GM19043 (cell line): ENCODE data around the gene COLEC11.

Experiments
- ATAC-seq: cut with Tn5 transposase; IDR thresholded peaks from one replicate; pipeline ENCODE4 v1.9.1; 2021; ENCODE audit warnings: low read depth; ENCODE audit not compliant: unreplicated experiment

Gene COLEC11

DNA sequence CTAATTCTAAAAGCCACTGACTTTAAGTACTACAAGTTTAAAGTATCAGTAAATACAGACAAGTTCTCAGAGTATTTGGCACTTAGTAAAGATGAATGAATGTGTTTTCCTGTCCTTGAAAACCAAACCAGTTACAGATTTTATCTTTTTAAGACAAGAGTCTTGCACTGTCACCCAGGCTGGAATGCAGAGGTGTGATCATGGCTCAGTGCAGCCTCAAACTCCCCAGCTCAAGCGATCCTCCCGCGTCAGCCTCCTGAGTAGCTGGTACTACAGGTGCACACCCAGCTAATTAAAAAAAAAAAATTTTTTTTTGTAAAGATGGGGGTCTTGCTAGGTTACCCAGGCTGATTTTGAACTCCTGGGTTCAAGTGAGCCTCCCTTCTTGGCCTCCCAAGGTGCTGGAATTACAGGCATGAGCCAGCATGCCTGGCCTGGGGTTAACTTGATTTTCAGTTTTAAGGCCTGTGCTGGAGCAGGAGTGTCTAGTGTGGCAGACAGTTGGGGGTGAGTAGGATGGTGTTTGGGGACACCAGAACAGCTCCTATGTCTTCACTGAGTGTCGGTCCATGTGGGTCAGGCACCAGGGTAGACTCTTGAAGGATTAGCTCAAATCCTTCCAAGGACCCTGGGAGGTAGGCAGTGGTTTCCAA, 10.2 kb upstream of the COLEC11 start:
- ATAC-seq, result no peak

DNA sequence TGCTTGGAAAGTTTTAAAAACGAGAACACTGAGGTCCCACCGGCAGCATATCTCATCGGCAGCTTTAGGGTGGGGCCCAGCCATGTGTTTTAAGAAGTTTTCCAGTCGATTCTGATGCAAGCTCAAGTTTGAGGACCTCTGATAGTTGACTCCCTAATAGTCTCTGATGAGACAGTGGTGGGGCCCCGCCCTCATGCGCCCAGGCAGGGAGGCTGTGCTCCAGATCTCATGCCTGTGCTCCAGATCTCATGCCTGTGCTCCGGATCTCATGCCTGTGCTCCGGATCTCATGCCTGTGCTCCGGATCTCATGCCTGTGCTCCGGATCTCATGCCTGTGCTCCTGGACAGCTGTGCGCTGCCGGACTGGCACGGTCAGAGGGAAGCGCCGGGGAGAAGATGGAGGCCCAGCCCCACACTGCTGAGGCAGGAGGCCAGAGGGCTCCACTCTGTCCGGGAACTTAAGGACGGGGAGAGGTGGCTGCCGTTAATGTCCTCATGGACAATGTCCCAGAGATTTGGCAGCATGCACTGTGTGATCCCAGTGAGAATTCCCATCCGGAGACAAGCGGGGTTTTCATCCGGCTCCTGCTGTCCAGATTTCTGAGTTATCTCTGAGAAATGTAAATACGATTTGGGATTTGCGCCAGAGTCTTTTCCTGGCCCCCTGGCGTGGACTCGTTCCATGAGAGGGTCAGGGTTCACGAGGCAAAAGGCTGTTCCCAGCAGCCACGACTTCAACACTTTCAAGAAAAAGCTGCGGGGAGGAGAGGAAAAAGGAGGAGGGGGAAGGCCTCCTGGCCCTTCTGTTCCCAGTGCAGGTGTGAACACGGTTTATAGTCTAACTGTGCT, 9.4 kb upstream of the COLEC11 start:
- no peak for ATAC-seq

DNA sequence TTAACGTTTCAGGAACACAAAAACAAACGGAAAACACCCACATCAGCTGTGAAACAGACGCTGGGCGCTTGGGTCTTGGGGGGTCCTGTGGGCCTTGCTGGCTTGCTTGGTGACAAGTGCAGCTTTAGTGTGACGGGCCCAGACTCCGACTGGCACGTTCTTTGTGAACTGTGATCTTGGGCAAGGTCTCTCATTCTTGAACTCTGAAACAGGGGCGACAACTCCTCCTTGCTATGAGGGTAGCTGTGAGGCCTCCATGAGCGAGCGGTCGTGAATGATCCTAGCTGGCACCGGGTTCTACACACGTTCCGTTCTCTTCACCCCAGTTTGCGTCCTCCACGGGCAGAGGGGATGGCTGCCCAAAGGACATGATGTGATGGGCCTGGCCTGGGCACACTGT, 8.7 kb upstream of the COLEC11 start:
- ATAC-seq, result no peak

DNA sequence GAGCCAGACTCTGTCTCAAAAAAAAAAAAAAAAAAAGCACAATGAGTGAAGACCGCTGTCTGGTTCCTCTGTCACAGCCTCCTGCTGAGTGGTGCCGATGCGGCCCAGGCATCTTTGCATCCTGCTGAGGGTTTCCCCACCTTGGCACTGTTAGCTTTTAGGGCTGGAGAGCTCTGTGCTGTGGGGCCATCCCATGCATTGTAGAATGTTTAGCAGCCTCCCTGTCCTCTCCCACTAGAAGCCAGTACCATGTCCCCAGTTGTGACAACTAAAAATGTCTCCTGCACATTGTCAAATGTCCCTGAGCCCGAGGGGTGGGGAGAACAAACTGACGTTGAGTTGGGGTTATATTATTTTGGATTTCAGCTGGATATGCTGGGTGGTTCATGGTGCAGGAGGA, 7.9 kb upstream of the COLEC11 start:
- ATAC-seq, result no peak

DNA sequence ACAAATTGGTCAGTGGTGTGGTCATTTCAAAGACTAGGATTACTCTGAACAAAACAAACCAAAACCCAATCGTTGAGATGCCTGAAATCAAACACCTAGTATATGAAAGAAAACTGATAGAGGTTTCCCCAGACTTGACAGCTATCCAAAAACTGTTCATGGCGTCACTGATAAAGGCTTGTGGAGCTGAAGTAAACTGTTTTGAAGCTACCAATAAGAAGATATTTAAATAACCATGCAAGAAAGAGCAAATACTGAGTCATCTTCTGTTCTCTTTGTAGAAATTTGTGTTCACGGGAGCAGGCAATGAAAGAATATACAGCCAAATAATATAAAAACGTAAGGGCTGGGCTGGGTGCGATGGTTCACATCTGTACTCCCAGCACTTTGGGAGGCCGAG, 7.5 kb upstream of the COLEC11 start:
- no peak for ATAC-seq

DNA sequence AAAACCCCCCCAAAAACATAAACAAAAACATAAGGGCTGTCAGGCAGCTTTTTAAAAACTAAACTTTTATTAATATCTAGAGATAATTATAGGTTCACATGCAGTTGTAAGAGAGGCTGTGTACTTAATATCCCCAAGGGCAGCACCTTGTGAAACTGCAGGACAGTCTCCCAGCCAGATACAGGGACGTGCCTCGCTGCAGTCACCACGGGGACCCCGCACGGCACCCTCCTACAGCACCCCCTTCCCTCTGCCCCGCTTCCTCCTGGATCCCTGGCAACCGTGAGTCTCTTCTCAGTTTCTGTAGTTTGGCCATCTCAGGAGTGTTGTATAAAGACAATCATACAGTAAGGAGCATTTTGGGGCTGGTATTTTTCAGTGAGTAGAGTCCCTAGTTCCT, 6.8 kb upstream of the COLEC11 start:
- ATAC-seq, result no peak

DNA sequence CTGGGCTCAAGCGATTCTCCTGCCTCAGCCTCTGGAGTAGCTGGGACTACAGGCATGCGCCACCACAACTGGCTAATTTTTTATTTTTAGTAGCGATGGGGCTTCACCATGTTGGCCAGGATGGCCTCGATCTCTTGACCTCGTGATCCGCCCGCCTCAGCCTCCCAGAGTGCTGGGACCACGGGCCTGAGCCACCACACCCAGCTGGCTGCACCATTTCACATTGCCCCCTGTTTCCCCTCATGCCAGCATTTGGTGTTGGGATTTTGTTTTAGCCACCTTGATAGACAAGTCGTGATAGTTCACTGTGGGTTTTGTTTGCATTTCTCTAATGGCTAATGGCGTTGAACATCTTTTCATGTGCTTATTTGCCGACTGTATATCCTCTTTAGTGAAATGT, 5.8 kb upstream of the COLEC11 start:
- ATAC-seq, result no peak

DNA sequence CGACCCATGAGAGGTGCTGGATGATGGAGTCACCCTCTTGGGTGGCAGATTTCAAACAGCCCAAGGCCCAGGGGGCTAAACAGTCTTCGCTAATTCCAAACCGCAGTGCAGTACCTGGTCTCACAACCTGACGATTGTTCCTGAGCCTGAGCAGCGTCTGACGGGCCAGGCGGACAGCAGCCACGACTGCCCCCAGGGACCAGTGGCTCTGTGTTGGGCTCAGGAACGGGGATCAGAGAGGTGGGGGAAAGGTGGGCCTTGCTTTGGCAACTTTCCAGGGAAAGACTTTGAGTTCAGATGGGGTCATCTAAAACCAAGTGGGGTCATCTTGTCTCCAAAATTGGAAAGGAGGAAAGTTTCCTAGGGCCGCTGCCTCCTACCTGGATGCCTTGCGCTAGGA, 492 bp downstream of the COLEC11 start:
- no peak for ATAC-seq

DNA sequence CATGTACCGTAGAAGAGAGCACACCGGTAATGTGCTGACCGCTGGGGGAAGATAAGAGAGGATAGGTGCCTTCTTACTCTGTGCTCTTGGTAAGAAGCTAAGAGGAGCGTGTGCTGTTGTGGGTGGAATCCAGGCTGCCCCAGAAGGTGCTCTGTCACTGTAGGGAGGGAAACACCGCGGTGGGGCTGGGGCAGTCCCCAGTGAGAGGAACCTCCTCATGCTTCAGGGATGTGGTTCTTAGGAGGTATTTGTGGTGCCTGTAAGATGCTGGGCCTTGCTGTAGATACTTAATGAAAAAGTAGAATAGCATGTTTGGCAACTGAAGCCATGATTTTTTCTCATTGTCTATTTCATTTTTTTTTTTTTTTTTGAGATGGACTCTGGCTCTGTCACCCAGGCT, 1.1 kb downstream of the COLEC11 start:
- ATAC-seq, result peak; percentile 86

DNA sequence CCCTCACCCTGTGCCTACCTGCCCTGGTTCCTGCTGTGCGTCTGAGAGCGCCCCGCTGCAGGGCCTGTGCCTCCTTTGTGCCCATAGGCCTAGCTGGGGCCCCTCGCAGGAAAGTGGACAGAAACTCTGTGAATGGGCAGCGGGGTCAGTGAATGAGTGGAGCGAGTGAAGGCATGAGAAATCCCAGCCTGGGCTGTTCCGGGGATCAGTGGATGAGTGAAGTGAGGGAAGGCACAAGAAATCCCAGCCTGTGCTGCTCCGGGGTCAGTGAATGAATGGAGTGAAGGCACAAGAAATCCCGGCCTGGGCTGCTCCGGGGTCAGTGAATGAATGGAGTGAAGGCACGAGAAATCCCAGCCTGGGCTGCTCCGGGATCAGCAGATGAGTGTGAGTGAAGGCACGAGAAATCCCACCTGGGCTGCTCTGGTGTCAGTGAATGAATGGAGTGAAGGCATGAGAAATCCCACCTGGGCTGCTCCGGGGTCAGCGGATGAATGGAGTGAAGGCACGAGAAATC, 2.0 kb downstream of the COLEC11 start:
- no peak for ATAC-seq

DNA sequence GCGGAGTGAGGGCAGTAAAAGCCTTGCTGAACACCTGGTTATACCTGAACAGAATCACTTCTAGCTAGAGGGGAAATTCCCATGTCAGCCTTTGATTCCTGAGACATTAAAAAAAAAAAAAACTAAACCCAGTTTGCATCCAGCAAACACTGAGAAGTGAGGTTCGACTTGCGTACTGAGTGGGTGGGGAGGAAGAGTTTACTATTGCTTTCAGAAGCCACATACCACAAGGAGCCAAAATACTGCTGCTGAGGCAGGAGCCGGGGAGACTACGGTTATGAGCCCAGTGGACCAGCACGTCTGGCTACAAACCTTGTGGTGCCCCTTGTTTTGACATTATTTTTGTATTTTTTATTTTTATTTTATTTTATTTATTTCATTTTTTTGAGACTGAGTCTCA, 2.7 kb downstream of the COLEC11 start:
- no peak for ATAC-seq

DNA sequence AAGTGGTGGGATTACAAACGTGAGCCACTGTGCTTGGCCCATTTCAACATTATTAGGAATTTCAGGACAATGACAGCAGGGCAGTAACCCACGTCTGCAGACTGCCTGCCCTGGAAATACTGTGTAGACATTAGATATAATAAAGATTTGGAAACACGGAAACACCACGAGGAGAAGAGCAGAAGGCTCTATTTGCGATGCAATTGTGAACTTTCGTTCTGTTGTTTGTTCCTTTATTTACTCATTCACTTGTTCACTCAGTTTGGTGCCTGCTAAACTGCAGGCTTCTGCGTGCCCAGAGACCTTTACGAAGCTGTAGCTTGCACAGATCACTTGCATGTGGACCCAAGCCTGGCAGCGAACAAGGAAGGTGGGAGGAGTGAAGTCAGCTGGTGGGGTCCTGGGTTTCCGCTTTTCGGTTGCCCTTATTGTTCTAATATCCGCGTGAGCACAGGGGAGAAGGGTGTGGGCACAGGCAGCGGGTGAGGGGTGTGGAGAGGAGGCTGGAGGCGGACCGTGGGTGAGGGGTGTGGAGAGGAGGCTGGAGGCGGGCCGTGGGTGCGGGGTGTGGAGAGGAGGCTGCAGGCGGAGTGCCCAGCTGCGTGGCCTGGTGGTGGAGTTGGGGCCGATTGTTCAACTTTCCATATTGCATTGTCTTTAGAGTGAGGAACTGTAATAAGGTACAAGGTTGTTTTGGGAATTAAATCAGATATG, 3.4 kb downstream of the COLEC11 start:
- ATAC-seq, result no peak

DNA sequence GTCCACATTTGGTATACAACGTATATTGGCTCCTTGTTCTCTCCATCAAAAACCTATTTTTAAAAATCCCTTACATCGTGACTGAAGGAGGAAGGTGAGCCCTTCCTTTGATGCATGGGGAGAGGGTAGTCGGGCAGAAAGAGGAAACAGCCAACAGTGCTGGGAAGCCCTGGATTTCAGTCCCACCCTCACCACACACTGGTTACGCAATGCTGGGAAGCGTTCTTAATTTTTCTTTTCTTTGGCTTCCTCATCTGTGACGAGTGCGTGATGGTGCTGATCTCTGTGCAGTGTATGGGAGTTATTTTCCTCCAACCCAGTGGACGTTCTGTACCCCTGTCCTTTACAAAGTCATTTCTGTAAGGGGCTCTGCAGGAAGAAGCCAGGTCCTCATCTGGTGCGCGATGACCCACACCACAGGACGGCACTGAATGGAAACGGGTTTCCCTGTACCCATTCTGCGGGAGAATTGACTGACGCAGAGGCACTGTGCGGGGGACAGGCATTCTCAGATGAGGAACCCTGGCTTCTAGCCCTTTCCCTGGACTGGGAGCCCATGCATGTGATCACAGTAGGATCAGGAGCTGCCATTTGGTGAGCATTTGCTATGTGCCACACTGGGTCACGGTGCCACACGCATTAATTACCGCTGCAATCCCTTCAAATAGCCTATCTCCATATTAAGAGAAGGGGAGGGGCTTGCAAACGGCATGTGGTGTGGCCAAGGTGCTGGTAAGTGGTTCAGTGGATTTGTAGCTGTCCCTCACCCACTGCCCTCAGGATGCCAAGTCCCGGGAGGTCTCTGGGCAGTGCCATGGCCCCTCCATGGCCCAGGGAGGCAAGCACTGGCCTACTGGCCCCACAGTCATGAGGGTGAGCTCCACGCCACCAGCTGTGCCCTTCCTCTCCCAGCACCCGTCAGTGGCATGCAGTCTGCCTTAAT, 4.3 kb downstream of the COLEC11 start:
- ATAC-seq, result no peak

DNA sequence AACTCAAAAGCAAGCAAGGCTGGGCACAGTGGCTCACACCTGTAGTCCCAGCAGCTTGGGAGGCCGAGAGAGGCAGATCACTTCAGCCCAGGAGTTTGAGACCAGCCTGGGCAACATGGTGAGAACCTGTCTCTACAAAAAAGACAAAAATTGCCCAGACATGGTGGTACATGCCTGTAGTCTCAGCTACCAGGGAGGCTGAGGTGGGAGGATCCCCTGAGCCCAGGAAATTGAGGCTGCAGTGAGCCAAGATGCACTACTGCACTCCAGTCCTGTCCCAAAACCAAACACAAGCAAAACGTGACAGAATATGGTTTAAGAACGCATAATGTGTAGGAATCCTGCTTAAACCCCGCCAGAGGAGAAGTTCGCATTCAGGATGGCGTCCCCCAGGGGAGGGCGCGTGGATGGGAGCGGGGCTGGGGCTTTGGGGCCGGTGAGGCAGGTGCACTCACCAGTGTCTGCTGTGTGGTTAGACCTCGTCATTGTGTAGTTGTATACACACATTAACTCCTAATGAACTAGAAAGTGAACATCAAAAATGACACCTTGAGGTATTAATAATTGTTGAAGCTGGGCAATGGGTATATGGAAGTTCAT, 5.4 kb downstream of the COLEC11 start:
- ATAC-seq, result no peak

DNA sequence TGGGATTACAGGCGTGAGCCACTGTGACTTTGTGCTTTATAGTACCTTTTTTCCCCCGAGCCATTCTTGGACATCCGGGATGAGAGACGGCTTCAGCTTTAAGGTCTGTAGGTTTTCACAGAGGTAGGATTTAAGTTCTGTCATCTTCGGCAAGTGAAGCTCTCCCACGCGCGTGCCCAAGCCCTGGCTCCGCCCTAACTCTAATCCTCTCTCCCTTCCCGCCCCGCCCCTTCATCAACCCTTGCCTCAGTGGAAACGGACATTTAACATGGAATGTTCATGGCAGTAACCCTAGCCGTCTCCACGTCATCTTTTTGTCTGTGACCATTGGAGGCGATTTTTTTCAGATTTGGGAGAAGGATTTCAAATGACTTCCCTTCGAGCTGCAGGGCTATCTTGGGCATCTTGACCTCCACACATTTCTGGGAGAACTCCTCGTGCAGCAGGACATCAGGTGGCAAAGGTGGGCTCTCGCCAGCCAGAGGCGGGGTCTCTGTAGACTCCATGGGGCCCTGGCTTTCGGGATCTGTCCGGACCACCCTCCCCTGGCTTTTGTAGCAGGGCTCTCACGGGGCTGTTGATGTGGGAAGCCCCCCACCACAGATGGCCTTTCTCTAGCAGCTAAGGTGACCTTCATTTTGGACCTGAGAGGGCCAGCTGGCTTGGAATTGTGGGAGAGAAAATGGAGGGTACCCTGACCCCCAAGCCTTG, 6.8 kb downstream of the COLEC11 start:
- ATAC-seq, result no peak

DNA sequence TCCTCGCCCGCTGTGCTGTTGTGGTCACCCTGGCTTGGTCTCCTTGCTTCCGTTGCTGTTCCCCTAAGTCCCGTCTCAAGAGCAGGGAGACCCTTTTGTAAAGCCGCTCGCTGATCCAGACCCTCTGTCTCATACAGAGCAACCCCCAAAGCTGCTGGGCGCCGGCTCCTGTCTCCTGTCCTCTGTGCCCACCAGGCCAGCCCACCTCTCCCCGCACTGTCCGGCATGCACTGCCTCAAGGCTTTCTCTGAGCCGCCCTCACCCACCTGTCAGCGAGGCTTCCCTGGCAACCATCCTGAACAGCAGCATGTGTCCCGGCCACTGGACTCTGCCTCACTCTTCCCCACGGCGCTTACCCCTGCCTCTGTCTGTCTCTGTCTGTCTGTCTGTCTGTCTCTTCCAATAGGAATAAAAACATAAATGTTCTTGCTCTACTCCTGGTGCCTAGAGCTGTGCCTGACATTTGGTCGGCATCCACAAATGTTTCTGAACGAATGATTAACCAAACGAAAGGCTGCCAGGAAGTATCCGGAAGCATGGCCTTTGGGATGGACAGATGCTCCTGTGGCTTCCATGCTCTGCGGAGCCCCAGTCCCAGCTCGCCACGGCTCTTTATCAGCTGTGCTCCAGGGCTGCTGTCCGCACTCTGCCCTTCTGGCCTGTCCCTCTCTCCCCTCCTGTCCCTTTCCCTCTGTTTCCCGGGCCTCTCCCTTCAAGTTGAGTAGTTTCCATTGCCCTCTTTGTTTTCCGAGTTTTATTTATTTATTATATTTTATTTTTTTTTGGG, 7.8 kb downstream of the COLEC11 start:
- no peak for ATAC-seq

DNA sequence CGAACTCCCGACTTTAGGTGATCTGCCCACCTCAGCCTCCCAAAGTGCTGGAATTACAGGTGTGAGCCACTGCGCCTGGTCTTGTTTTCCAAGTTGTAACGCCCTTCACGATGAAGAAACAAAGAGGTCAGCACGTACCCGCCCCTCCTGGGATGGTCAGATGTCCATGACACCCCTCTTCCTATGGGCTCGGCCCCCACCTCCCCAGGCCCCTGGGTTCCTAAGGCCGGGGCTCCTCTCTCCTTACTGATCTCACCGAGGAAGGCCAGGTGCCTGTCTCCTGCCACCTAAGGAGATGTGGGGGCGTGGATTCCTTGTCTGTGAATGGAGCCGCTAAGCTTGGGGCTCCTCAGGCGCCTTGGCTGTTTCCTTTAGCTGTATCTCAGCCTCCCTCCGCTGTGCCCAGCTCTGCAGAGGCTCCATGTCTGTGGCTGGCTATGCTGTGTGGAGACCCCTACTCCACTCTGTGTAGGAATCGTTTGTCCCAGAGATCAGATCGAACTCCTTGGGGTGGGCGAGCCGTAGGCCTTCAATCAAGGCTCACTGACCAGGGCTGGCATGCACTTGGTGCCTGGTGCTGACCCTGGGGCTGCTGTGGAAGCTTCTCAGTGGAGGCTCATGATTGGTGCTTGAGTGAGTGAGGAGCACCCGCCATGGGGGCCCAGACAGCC, 8.8 kb downstream of the COLEC11 start:
- ATAC-seq, result no peak
